Kidney epithelial cell (primary cell): Measurements from ENCODE around the gene MB. TPM values are rescaled to one million over a fixed set of nuclear protein-coding genes. Genes with fewer than 3 reads are reported as not detected.

Experiments used
- DNase-seq: peaks from one replicate; pipeline ENCODE4 v3.0.0-alpha.2; 2010; ENCODE audit warnings: low read depth
- H3K27me3 ChIP-seq: 2 replicates; pipeline ENCODE4 v1.6.0; 2011; ENCODE audit warnings: low read length; ENCODE audit not compliant: control insufficient read depth, insufficient read depth
- H3K36me3 ChIP-seq: 2 replicates; pipeline ENCODE4 v1.5.1; 2011; ENCODE audit warnings: low read length; ENCODE audit not compliant: control insufficient read depth, insufficient read depth
- H3K4me3 ChIP-seq: 2 replicates; pipeline ENCODE4 v1.5.1; 2011; ENCODE audit warnings: low read depth, mild to moderate bottlenecking, control low read depth, low read length
- total RNA-seq: library from RNA; depleted of rRNA; stranded (reverse); fragments of >200 nt; gene quantifications from 2 replicates; pipeline ENCODE4 v1.2.3, GENCODE V29; 2015
- TF ChIP-seq, protein P1 (sequence below): IDR thresholded peaks from 2 replicates; pipeline ENCODE4 v1.5.1; 2011; ENCODE audit warnings: mild to moderate bottlenecking, moderate library complexity, low read length, control low read depth, inconsistent platforms; ENCODE audit not compliant: insufficient read depth, poor library complexity, severe bottlenecking

MB gene
- total RNA-seq, 1 donor from 2014 or later, result not detected

DNA sequence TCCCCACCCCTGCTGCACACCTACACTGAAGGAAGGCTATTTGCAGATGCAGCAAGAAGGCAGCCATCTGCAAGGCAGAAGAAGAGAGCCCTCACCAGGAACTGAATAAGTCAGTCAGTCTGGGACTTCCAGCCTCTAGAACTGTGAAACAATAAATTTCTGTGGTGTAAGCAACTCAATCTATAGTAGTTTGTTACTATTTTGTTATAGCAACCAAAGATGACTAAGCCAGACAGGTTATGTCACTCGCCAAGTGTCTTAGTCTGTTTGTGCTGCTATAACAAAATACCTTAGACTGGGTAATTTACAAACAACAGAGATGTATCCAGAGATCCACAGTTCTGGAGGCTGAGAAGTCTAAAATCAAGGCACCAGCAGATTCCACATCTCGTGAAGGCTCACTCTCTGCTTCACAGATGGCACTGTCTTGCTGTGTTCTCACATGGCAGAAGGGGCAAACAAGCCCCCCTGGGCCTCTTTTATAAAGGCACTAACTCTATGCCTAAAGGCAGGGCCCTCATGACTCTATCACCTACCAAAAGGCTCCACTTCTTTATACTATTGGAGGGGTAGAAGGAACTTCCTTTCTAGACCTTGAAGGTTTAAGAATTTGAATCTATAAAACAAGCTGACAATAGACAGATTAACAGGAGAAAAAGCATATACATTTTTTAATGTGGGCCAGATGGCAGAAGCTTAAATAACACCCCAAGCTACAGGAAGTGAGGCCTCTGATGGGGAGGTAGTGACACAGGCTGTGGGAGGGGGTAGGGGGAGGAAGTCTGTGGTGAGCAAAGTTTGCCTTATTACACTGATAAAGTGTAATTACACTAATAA, 43.4 kb upstream of the MB start:
- TF ChIP-seq, protein P1, sequence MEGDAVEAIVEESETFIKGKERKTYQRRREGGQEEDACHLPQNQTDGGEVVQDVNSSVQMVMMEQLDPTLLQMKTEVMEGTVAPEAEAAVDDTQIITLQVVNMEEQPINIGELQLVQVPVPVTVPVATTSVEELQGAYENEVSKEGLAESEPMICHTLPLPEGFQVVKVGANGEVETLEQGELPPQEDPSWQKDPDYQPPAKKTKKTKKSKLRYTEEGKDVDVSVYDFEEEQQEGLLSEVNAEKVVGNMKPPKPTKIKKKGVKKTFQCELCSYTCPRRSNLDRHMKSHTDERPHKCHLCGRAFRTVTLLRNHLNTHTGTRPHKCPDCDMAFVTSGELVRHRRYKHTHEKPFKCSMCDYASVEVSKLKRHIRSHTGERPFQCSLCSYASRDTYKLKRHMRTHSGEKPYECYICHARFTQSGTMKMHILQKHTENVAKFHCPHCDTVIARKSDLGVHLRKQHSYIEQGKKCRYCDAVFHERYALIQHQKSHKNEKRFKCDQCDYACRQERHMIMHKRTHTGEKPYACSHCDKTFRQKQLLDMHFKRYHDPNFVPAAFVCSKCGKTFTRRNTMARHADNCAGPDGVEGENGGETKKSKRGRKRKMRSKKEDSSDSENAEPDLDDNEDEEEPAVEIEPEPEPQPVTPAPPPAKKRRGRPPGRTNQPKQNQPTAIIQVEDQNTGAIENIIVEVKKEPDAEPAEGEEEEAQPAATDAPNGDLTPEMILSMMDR, result no peak
- no peaks in the 10 kb centered on the region for H3K27me3 ChIP-seq
- no peaks in the 10 kb centered on the region for H3K36me3 ChIP-seq
- DNase-seq, result no peak
- H3K4me3 ChIP-seq, result no peak overlapping the region

DNA sequence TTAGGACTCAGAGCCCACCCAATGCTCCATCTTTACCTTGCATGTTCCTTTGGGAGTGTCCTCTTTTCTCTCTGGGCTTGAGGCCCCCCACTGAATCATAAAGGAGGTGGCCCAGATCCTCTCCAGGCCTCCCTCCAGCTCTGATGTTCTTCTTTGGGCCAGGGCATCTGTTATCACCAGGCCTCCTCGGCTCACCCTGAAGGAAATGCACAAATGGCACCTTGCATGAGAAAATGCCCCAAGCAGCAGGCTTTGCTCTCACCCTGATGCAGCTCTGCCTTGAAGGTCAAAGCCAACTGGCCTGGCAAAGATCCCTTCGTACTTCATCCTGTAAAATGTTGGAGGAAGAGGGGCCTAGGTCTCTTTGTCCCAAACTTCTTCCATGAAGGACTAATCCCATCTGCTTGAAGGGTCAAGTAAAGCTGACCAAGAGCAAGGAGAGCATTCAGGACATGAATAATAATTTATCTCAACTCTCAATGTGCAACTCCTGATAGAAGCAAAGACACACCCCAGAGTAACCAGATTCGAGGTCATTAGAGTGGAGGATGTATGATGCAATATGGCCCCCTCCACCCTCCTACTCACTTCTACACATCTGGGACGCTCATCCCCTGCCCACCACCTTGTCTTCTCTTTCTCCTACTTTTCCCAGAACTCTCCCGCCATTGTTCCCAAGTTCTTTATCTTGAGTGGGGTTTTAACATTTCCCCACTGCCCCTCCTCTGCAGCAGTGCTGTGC, 40.6 kb upstream of the MB start:
- TF ChIP-seq, protein P1, result no peak
- H3K36me3 ChIP-seq, result no peaks in the 10 kb centered on the region
- DNase-seq, result no peak
- H3K4me3 ChIP-seq, result no peak overlapping the region
- H3K27me3 ChIP-seq, result no peaks in the 10 kb centered on the region

DNA sequence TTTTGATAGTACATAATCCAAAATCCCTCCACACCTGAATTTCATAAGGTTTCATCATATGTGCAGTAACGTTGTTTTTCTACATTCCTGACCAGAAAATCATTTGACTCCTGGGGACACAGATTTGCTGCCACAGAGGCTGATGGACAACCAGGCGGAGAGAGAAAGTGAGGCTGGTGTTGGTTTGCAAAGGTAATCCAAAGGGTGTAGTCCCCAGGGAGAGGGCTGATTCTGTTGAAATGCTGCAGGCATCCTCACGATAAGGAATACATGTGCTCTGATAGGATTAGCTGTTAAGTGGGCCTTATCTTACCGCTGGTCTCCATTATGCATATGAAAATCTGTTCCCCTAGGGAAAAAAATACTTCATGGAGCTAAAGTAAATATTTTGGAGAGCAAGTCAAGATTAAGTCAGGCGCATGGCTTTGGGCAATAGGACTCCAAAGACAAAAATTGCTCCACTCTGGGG, 39.2 kb upstream of the MB start:
- no peaks in the 10 kb centered on the region for H3K27me3 ChIP-seq
- H3K4me3 ChIP-seq, result no peak overlapping the region
- TF ChIP-seq, protein P1, result no peak
- H3K36me3 ChIP-seq, result no peaks in the 10 kb centered on the region
- DNase-seq, result no peak

DNA sequence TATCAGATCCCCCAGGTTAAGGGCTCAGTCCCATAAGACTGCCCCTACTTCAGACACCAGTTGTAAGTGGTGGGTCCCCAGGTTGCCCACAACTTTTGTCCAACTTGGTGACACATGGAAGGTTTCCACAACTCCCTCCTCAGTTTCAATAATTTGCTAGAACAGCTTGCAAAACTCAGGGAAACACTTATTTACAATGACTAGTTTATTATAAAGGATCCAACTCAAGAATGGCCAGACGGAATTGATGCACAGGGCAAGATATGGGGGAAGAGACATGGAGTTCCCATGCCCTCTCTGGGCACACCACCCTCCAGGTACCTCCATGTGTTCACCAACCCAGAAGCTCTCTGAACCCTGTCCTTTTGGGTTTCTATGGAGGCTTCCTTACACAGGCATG, 36.7 kb upstream of the MB start:
- TF ChIP-seq, protein P1, result no peak

DNA sequence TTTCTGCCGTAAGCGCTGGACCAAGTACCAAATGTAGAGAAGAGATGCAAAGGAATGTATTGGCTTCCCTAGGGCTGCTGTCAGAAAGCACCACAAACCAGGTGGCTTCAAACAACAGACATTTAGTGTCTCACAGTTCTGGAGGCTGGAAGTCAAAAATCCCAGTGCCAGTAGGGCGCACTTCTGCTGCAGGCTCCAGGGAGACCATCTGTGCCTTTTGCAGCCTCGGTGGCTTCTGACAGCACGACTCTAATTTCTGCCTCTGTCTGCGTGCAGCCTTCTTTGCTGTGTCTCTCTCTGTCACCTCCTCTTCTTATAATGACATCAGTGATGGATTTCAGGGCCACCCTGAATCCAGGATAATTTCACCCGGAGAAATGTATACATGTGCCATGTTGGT, 34.0 kb upstream of the MB start:
- no peak for DNase-seq
- no peak overlapping the region for H3K4me3 ChIP-seq

More for the DNA sequence above, 36.7 kb upstream of the MB start:
- Histone ChIP-seq H3K36me3 (no peaks in the 10 kb centered on the region), H3K4me3 (no peak overlapping the region), H3K27me3 (no peaks in the 10 kb centered on the region)
- no peak for DNase-seq

More for the DNA sequence above, 34.0 kb upstream of the MB start:
- Histone ChIP-seq H3K36me3 (no peaks in the 10 kb centered on the region), H3K27me3 (no peaks in the 10 kb centered on the region)
- TF ChIP-seq, protein P1, result no peak
